Activated T-cell treated with anti-CD3 and anti-CD28 coated beads for 4 hours (primary cell): ENCODE results near the gene FLG.
"Not testable (repeated sequence)": the region's sequence is repeated elsewhere in the genome, so short reads cannot be mapped to it uniquely, and the experiment has no call there.

ENCODE experiments used
- DNase-seq: peaks from one replicate; pipeline ENCODE4 v3.0.0-alpha.2; 2020

Gene FLG

GRCh38 chr1:152325111-152325510 is at the start of gene FLG:
Gene FLG (minus strand): TSS chr1:152325239. CDS start chr1:152315456, 9,783 bp downstream.
- DNase-seq, result no peak

- DNase-seq, result no peak
Measured at GRCh38 chr1:152374451-152374850, 49.4 kb upstream of the FLG start.

GRCh38 chr1:152372672-152373071 is 47.6 kb upstream of the FLG start:
- no peak for DNase-seq

- DNase-seq, result no peak
Measured at GRCh38 chr1:152367436-152367835, 42.4 kb upstream of the FLG start.

- no peak for DNase-seq
Measured at GRCh38 chr1:152359906-152360305, 34.9 kb upstream of the FLG start, which contains the start of gene FLG2. Gene FLG2 (minus strand): TSS chr1:152360006. CDS start chr1:152358884, 1,122 bp downstream.

- DNase-seq, result no peak
Measured at GRCh38 chr1:152356736-152357135, 31.7 kb upstream of the FLG start.

GRCh38 chr1:152349611-152350010 is 24.6 kb upstream of the FLG start:
- no peak for DNase-seq

GRCh38 chr1:152348447-152348846 is 23.4 kb upstream of the FLG start:
- DNase-seq, result no peak

- peak; percentile 57 for DNase-seq
Measured at GRCh38 chr1:152347116-152347728, 22.2 kb upstream of the FLG start.

- DNase-seq, result no peak
Measured at GRCh38 chr1:152344438-152344837, 19.4 kb upstream of the FLG start.

GRCh38 chr1:152343006-152343405 is 18.0 kb upstream of the FLG start:
- DNase-seq, result no peak

- DNase-seq, result no peak
Measured at GRCh38 chr1:152335399-152335798, 10.4 kb upstream of the FLG start.

GRCh38 chr1:152328801-152329391 is 3.9 kb upstream of the FLG start:
- no peak for DNase-seq

- DNase-seq, result no peak
Measured at GRCh38 chr1:152313970-152314369, 11.1 kb downstream of the FLG start.

GRCh38 chr1:152313319-152313801 is 11.7 kb downstream of the FLG start:
- DNase-seq, result no peak

GRCh38 chr1:152312169-152312568 is 12.9 kb downstream of the FLG start:
- not testable (repeated sequence) for DNase-seq

GRCh38 chr1:152309955-152310354 is 15.1 kb downstream of the FLG start:
- DNase-seq, result no peak

GRCh38 chr1:152309320-152309901 is 15.6 kb downstream of the FLG start:
- not testable (repeated sequence) for DNase-seq

- DNase-seq, result not testable (repeated sequence)
Measured at GRCh38 chr1:152308758-152309157, 16.3 kb downstream of the FLG start.

GRCh38 chr1:152307970-152308369 is 17.1 kb downstream of the FLG start:
- DNase-seq, result not testable (repeated sequence)

- not testable (repeated sequence) for DNase-seq
Measured at GRCh38 chr1:152306123-152306522, 18.9 kb downstream of the FLG start.

GRCh38 chr1:152304773-152305172 is 20.3 kb downstream of the FLG start:
- not testable (repeated sequence) for DNase-seq

- DNase-seq, result not testable (repeated sequence)
Measured at GRCh38 chr1:152303139-152303872, 21.7 kb downstream of the FLG start.
